ENCODE data around the gene DPPA4.

DNA sequence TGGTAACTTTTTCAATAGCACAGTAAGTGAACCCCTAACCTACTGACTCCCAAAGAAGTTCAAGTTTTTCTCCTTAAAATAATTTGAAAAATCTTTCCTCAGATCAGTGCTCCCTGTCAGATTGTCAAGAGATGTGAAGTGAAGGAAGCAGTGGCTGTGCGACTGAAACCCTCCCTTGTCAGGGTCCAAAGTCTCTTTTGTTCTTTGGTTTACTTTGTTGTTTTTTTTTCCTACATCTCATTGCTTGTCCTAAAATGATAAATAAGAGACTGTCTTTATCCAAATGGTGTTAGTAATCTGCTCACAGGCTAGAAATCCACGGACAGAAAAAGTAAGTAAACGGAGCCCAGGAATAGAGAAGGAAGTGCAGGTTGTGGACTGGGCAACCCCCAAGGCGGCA, 976 bp upstream of the DPPA4 start:
- TF ChIP-seq CTCF (IDR thresholded peaks at IDR 0.05 in 8 of 11, conservative IDR thresholded peaks at IDR 0.05 in 3 of 11), result no peak
- no peak for TF ChIP-seq POLR2AphosphoS5 (IDR thresholded peaks at IDR 0.05)

Data from spleen (tissue), 7 donors.